HG03442 (cell line): ENCODE data around the gene TNS1.

Source experiments
- ATAC-seq: cut with Tn5 transposase; IDR thresholded peaks from one replicate; pipeline ENCODE4 v1.9.1; 2021; ENCODE audit warnings: mild to moderate bottlenecking, moderate library complexity; ENCODE audit not compliant: unreplicated experiment

The TNS1 gene

DNA sequence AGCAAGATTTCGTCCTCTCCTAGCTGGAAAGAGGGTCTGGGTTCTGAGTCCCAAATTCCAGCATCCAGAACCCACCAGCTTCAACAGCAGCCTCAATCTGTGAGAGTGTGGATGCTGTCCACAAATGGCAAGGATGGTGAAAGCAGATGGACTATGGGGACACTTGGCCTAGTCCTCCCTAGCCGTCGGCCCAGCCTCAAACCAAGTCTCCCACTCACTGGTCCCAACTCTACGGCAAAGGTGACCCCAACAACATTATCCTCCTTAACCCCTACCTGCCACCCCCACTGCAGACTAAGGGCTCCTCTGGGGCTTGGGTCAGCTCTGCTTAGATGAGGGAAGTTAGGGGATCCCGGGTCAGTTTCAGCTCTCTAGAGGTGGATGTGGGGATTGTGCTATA, 57.3 kb downstream of the TNS1 start:
- no peak for ATAC-seq

DNA sequence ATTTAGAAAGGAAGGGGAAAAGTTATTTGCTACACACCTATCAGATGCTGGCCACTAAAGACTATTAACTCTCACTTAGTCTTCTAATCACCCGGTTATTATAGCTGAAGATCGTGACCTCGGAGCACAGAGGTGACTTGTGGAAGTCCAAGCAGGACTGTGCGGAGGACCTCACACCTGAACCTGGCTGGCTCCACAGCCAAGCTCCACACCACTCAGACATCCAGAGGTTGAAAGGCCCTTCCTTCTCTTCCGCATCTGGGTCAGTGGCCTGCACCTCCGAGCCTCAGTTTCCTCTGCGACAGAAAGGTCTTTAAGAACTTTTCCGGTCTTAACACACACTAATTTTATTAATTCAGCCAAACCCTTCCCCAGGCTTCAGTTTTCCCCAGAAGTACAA, 57.9 kb downstream of the TNS1 start:
- no peak for ATAC-seq

DNA sequence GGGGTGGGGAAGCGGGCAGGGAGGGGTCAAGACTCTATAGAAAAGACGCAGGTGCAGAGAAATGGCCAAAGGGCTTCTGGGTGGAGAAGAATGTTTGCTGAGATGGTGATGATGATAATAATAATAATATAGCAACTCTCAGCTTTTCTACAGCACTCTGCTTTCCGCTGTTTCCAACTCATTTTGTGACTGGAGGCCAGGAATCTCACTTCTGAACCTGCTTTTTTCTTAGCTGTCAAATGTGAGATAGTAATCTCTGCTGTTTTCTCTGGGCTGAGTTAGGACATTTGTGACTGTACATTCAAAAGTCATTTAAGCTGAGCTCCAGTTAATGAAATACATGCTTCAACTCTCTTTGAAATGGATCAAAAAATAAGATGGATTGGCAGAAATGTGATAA, 58.4 kb downstream of the TNS1 start:
- ATAC-seq = no peak

DNA sequence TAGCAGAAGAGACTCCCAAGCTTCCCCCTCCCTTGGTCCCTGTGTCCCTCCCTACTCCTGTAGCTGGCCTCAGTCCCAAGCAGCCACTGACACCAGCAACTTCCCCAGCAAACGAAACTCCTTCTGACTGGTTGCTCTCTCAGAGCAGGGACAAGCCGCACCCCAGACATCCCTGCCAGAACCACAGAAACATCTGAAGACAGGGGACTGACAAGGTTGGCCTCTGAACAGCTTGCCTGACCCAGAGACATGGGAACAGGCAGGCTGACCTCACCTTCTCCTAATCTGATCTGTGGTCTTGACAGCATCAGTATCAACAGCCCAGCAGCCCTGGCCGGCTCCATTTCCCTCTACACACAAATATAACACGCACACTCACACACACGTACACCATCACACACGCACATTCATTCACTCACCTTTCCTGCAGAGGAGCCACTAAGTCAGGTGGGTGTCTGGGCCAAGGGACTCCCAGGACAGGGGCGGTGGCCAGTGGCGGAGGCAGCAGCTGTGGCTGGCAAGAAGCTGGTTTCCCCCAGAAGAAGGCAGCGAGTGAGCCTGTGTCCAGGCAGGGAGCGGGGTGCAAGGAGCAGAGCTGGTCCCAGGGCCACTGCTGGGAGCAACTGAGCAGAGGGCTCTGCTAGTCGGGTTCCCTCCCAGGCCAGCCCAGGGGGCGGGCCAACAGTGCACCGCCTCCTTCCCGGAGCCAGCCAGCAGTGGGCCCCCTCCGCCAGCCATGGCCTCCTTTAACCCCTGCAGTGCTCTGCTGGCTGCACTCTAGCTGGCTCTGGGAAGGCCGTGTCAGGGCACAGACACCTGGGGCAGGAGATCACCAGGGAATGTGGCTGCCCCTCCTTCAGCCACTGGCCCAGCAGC, 59.1 kb downstream of the TNS1 start:
- ATAC-seq = no peak

DNA sequence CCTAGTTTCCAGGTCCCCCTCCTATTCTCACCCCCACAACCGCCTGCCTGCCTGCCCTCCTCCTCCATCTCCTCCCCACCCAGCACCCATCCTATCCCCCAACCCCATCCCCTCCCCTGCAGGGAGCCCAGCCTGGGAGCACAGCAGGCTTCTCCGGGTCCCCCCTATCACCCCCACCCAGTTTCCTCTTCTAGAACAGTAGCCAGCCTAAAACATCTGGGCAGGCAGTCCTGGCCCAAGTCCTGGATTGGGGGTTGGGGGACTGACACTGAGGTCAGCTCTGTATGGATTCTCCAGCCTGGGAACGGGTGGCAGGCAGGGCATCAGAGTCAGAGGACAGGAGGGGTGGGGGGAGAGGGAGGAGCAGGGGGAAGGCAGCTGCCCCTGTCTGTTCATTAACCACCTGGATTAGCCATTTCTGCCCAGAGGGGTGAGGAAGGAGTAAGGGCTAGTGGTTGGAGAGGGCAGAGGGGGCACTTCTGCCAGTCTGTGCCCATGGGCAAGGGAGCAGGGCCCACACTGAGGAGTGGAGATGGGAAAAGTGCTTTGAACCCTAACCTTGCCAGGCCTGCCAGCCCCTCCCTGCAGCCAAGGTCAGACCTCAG, 60.0 kb downstream of the TNS1 start:
- ATAC-seq = no peak

DNA sequence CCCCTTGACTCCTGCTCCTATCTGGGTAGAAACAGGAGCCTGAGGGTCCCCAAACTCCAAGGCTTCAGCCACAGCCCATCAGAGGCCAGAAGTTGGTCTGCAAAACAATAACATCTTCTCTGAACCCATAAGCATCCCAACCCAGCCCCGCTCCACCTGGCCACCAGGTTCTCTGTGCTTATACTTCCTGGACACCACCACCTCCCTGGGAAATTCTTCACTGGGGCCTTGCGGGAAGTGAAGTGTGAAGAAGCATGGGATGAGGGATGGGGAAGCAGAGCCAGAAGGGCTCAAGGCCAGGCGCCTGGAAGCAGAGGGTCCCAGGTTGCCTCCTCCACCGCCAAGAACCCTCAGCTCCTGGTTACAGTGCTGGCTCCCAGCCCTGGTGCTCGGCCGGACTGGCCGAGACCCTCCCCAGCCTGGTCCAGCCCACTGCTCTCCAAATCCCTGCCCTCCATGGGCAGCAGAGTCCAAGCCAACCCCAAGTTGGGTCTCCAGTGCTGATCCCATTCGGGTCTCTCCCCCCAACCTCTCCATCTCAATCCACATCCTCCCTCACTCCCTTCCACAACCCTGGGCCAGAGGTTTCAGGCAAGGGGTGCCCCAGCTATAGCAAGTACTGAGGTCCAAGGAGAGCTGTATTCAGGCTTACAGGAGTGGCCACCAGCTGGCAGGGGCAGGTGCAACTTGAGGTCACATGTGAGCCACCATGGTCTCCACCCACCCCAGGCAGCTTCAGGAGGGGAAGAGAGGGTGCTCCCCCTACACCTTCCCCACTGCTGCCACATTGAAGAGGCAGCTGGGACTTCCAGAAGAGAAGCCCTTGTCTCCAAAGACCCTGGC, 60.7 kb downstream of the TNS1 start:
- no peak for ATAC-seq

DNA sequence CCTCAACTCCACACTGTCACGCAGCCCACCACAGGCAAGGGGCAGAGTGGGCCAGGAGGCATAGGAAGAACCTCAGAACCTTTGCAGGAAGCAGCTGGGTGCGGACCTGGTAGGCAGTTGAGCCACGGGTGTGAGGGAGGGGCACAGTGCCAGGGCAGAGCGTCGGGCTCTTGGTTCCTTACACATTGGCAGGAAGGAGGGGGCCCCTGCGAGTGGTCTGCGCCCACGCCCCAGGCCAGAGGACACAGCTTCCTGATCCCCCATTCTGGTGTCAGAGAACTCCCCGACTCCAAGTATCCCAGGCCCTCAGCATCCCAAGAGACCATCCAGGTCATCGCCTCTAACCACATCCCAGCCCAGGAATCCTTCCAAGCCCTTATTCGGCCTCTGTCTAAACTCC, 61.5 kb downstream of the TNS1 start:
- no peak for ATAC-seq

DNA sequence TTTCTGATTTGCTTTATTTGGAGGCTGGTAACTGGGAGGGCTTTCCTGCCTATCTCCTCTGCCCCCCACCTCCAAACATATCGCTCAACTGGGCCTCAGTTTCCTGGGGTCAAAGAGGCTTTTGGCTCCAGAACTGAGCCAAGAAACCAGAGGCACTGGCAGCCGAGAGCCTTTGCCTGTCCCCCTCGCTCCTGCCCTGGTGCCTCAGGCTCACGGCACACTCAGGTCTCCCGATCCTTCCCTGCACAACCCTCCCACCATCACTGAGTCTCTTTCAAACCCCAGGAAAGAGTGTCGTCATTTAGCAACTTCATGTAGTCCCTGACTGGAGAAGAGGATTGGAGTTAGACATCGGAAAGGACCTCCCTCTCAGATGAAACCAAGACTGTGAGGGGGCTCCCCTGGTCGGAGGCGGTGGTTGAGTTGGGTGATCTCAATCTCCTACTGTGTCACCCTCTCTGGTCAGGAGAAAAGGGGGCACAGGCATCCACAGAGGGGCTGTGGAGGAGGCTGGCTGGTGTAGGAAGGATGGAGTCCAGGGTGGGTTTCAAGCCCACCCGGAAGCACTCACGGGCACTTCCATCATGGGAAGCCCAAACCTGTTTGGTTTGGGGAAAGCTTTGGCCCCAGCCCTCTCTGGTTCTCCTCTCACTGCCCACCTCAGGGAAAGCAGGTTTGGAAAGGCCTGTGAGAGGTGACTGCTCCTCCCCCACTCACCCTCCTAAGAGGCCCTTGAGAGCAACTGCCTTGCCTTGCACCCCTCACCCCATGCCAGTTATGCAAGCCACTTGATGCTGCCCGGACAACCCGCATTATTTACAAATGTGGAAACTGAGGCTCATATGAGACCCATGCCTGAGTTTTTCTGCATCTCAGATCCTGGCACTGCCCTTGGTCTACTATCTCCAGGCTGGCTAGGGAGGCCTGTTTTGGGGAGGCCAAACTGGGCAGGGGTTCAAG, 62.3 kb downstream of the TNS1 start:
- no peak for ATAC-seq

DNA sequence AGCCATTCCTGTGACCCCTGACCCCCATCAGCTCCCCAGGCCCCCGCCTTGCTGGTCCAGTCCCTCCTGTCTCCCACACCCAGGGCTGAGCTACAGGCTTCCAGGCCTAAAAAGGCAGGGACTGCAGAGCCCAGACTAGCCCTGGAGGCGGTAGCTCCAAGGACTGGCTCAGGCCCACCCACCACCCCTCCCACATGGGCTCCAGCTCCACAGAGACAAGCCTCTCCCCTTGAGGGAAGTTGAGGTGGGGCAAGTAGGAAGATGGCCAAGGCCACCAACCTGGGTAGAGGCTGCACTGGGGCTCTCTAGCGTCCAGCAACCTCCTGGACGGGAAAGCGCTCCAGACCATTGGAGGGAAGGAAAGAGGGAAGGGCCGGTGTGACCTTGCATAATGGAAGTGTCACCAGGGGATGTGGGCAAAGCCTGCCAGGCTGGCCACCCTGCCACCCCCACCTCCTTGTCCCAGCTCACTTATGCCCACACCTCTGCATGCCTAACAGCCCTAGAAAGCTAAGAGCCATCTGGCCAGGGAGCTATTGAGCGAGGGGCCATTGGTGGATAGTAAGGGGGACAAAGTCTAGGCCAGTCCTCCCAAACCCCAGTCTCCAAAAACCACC, 63.1 kb downstream of the TNS1 start:
- no peak for ATAC-seq

DNA sequence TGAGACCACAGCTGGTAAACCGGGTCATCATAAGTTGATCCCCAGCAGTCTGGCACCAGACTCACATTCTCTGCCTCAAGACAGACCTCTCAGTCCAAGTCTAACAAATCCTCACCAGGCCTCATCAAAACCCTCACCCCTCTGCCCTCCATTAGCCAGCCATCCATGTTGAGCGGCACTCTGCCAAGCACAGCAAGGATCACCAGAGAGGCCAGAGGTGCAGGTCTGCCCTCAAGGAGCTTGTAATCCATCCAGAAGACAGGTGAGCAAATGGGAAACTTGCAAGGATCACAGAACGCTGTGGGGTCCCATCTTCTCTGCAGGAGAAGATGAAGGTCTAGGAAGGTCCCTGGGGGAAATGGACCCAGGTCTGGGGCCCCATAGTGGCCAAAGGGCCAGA, 63.6 kb downstream of the TNS1 start:
- no peak for ATAC-seq

DNA sequence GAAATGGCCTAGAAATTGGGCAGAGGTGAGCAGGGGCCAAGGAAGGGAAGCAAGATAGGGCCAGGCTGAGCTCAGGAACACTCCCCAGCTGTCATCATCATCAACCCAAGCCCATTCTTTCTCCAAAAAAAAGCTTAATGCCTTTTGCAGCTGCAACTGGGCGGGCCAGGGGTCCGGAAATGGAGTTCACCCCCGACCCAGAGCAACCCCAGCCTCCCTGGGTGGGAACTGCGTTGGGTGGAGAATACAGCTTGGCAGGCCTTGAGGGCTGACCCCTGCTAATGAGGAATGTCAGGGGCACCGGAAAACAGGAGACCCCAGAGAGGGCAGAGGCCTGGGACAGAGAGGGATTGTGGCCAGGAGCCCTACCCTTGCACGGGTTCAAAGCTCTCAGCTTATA, 64.8 kb downstream of the TNS1 start:
- no peak for ATAC-seq

DNA sequence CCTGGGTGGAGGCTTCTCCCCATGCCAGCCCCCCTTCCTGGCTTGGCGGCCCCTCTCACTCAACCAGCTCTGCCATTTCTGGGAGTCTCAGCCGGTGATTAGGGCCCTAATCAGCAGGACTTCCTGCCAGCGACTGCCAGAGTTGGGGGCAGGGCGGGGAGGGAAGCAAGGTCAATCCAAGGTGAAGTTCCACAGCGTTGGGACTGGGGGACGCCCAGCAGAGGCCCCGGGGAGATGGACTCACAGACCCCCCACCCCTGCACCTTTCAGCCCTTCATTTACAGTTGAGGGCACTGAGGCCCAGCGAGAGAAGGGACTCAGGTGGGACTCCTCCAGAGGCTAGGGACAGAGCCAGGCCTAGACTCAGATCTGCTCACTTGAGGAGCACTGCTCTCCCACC, 65.3 kb downstream of the TNS1 start:
- ATAC-seq = no peak

DNA sequence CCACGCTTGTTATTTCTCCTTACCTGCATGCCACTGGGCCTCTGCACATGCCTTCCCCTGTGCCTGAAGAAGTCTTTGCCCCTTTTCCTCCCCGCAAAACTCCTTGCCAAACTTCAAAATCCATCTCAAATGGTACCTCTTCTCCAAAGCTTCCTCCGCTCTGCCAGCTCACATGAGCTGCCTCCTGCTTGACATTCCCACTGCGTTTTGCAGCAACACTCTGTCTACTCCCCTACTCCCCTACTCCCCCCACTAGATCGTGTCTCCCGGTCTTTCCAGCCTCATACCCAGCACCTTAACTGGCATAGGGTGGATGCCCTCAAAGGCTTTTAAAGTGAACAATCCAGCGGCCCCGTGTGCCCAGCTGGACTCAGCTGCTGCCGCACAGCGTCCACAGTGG, 65.8 kb downstream of the TNS1 start:
- ATAC-seq = no peak

DNA sequence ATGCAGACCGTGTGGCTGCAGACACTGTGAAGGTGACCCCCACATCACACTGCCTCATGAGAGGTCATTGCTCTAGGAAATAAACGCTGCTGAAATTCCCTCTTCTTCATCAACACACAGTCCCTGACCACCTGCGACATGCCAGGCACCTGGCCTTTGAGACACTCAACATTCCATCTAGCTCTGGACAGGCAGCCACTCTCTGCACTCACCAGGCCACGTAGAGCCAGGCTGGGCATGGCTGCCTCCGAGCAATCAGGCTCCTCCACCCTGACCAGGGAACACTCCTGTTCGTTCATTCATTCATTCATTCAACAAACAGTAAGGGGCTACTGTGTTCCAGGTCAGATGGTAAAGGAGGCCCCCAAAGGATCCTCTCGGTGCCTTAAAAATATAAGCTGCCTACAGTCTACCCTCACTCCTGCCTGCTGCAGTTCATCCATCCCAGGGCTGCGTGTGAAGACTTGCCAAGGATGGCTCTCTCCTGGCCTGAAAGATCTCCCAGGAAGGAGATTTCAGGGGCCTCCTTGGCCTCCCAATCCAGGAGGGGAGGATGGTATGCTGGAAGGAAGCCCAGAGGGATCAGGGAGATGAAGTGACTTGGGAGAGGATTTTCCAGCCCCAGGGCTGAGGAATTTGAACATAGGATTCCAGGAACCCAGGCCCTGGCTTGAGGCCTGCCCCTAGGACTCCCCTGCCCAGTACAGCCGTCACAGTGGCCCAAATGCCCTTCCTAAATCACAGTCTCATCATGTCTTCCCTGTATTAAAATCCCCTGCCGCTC, 66.7 kb downstream of the TNS1 start:
- no peak for ATAC-seq

DNA sequence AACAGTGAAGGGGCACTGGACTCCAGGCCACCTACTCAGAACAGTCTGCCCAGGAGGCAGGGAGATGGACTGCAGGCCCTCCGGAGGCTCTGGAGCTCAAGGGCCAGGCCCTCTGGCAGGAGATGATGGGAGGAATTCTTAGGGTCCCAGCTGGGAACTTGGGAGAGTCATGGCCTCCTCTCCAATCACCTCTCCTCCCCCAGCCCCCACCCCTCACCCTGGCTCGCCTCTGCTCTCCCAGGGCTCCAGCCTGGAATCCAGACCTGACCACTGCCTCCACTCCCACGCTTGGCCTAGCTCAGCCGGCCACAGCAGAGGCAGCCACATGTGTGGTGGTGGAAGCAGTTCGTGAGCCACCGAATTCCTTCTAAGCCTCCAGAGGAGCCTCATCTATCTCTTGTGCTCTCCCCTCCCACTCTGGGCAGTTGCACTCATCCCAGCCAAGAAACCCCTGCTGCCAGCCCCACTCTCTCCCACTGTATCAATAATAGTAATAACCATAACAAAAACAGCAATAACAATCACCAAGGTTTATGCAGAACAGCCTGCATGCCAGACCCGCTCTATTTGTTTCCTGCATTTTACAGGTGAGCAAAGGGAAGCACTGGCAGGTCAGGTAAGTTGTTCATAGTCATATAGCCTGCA, 67.4 kb downstream of the TNS1 start:
- ATAC-seq = no peak

DNA sequence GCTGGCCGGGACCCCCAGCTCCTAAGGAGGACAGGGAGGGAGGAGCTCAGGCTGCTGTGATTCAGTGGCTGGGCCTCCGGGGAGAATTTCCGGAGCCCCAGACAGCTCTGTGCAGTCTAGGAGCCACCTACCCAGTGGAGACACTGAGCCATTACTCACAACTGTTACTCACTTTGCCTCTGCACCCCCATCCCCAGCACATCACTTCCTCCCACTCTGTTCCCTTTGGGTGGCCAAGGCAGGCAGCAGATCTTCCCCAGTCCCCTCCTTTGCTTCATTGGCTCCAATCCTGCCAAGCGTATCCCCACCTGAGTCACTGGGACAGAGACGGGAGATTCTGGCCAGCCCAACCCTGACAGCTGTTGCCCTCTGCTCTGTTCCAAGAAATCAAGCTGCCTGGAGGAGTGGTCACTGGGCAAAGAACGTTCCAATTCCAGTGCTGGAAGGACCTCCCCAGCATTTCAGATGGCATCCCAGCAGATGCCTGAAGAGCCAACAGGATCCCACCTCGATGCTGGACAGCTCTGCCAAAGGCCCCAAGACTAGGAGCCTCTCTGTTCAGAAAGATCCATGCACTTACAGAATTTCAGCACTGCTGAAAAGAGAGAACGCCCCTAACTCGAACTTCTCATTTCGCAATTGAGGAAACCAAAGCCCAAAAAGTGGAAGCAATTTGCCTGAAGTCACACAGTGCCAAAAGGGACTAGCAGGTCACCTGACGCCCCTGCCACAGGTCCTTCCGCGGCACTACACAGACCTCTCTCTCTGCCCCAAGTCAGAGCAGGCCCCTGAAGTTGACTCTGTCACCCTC, 68.3 kb downstream of the TNS1 start:
- no peak for ATAC-seq

DNA sequence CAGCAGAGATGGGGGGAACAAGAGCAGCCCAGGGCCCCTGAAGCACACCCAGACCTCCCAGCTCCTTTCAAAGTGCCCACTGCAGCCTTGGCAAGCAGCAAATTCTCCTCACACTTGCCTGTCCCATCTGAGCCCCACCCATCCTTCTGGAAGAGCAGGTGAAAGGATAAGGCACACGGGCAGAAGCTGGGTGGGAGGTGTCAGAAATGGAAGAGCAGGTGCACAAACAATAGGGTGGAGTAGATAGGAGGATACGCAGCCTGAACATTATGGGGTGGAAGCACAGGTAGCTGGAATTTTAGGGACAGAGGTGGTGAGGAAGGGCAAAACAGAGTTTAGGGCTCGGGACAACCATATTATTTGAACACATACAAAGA, 69.2 kb downstream of the TNS1 start:
- ATAC-seq = no peak
